GM19351 (cell line): Measurements from ENCODE around the gene SNX20.

ENCODE experiments used
- ATAC-seq: cut with Tn5 transposase; IDR thresholded peaks from one replicate; pipeline ENCODE4 v1.9.1; 2021; ENCODE audit warnings: mild to moderate bottlenecking, moderate library complexity; ENCODE audit not compliant: unreplicated experiment

The SNX20 gene

GRCh38 chr16:50683689-50684374 is 2.7 kb upstream of the SNX20 start:
- ATAC-seq, result peak; percentile 66

- no peak for ATAC-seq
Observed at GRCh38 chr16:50680556-50680893, 587 bp downstream of the SNX20 start.

- no peak for ATAC-seq
Observed at GRCh38 chr16:50679676-50680555, 1.2 kb downstream of the SNX20 start.

- ATAC-seq, result no peak
Observed at GRCh38 chr16:50679266-50679665, 1.8 kb downstream of the SNX20 start.

- ATAC-seq, result no peak
Observed at GRCh38 chr16:50678531-50678930, 2.6 kb downstream of the SNX20 start.

- ATAC-seq, result no peak
Observed at GRCh38 chr16:50677351-50677750, 3.8 kb downstream of the SNX20 start.

GRCh38 chr16:50676684-50677225 is 4.4 kb downstream of the SNX20 start:
- no peak for ATAC-seq

GRCh38 chr16:50675686-50676610 is 5.2 kb downstream of the SNX20 start:
- no peak for ATAC-seq

GRCh38 chr16:50674831-50675230 is 6.3 kb downstream of the SNX20 start:
- no peak for ATAC-seq

- ATAC-seq, result no peak
Observed at GRCh38 chr16:50673496-50674275, 7.4 kb downstream of the SNX20 start.

GRCh38 chr16:50671644-50672260 is 9.4 kb downstream of the SNX20 start:
- ATAC-seq, result no peak

GRCh38 chr16:50670476-50670875 is 10.6 kb downstream of the SNX20 start:
- ATAC-seq, result no peak

GRCh38 chr16:50669741-50670140 is 11.4 kb downstream of the SNX20 start:
- ATAC-seq, result no peak

GRCh38 chr16:50668368-50669008 is 12.6 kb downstream of the SNX20 start:
- ATAC-seq, result no peak

GRCh38 chr16:50667497-50668367 is 13.4 kb downstream of the SNX20 start:
- no peak for ATAC-seq

- ATAC-seq, result peak; percentile 90
Observed at GRCh38 chr16:50666658-50667496, 14.2 kb downstream of the SNX20 start.

- ATAC-seq, result no peak
Observed at GRCh38 chr16:50665128-50665878, 15.8 kb downstream of the SNX20 start.
